GM12864 (cell line): ENCODE results near the gene ELMO1.

Experiments used
- DNase-seq: peaks from one replicate; pipeline ENCODE4 v3.0.0-alpha.2; 2011; ENCODE audit warnings: low read depth
- H3K4me3 ChIP-seq: 2 replicates; pipeline ENCODE4 v1.5.1; 2011; ENCODE audit warnings: mild to moderate bottlenecking, low read depth, low read length, control low read depth
- TF ChIP-seq, protein P1 (sequence below): IDR thresholded peaks from 2 replicates; pipeline ENCODE4 v1.5.1; 2011; ENCODE audit warnings: low read depth, mild to moderate bottlenecking, moderate library complexity, low read length, control low read depth, inconsistent platforms; ENCODE audit errors: missing control alignments

Gene ELMO1

DNA sequence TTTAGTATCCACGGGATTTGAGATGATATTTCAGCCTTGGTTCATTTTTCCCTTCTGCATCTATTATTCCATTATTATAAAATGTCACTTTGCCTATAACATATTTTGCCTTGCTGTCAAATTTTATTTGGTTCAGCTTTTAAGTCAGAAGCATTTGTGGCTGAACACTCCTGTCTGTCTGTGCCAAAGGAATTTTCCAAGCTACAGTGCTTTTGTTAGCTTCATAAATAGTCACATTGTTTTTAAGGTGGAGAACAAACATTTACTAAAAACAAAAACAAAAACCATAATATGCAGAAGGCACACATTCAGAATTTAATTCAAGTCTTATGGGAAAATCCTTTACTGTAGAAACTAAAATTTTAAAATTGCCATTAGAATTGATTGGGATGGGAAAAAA lies 33.8 kb upstream of the ELMO1 start:
- TF ChIP-seq, protein P1, sequence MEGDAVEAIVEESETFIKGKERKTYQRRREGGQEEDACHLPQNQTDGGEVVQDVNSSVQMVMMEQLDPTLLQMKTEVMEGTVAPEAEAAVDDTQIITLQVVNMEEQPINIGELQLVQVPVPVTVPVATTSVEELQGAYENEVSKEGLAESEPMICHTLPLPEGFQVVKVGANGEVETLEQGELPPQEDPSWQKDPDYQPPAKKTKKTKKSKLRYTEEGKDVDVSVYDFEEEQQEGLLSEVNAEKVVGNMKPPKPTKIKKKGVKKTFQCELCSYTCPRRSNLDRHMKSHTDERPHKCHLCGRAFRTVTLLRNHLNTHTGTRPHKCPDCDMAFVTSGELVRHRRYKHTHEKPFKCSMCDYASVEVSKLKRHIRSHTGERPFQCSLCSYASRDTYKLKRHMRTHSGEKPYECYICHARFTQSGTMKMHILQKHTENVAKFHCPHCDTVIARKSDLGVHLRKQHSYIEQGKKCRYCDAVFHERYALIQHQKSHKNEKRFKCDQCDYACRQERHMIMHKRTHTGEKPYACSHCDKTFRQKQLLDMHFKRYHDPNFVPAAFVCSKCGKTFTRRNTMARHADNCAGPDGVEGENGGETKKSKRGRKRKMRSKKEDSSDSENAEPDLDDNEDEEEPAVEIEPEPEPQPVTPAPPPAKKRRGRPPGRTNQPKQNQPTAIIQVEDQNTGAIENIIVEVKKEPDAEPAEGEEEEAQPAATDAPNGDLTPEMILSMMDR, result no peak
- H3K4me3 ChIP-seq, result no peak overlapping the region
- no peak for DNase-seq

DNA sequence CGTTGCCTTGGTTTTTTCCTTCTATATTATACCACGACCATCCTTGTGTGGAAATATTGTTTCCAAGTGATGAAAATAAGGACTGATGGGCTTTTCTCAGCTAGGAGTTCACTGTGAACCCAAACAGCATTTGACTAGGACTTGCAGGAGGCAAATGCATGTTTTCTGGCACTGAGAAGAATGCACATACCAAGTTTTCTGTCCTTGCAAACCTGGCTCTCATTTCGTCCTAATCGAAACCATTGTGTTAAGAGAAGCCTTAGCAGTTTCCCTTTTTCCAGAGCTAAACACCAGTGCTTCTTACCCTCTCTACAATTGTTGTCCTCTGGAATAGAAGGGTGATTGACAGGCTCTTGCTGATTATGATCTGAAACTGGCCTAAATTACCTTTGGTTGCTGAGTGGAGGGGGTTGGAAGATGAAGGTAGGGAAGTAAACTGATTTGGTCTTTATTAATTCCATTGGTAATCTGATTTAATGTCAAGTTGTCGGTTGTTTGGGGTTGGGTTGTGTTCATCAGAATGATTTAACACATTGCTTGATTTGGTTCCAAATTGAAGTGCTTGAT lies 33.1 kb upstream of the ELMO1 start:
- no peak for DNase-seq
- TF ChIP-seq, protein P1, result no peak
- no peak overlapping the region for H3K4me3 ChIP-seq

DNA sequence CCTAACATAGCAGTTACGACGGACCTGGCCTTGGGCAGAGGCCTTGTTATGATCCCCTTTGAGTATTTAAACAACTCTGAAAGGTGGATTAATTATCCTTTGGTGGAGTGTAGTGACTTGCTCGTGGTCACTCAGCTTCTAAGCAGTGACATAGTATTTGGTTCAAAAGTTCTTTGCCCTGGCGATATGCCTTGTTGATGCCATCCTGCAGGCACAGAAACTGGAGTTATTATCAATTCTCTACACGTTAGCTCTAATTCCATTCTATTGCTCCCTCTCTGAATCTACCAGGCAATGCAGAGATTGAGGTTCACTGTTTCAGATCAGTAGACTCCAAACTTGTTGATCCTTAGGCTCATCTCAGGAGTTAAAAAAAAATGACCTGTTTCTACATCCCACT lies 32.5 kb upstream of the ELMO1 start:
- TF ChIP-seq, protein P1, result no peak
- DNase-seq, result no peak
- H3K4me3 ChIP-seq, result no peak overlapping the region

DNA sequence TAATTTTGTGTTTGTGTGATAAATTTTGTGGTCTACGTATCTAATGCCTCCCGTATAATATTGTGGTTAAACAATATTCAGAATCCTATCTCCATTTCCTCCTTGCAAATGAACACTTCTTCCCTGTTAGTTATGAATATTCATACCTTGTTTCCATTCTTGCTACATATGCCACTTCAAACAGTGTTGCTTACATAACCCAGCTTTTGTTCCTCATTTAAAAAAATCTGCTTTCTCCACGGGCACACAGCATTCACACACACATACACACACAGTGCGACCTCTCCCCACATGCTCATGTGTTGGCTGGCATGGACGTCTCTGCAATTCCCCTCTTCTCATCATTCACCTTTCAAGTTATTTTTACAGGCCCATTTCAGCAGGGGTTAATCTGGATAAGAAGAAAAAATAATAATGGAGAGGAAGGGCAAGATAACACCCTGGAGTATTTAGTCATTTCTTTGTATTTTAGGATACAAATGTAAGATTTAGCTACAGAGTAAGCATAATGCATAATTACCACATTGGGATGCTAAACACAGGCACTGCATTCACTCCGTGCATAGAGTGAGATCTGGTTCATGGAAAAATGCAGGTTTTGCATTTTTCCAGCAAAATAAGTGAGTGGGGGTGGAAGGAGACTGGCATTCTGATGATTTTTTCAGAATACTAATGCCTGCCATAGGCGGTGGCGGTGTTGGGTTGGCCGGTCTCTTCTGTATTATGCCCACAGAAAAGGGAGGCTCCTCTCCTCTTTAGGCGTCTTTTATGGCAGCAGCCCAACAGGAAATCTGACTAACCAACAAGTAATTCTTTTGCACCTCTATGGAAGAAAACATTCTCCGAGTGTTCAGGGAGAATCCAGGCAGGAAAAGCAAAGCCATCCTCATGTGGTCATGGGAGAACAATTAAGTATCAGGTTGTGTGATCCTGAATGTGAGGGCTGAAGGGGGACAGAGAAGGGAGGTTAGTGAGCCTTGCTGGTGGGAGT lies 31.7 kb upstream of the ELMO1 start:
- no peak overlapping the region for H3K4me3 ChIP-seq
- DNase-seq, result no peak

DNA sequence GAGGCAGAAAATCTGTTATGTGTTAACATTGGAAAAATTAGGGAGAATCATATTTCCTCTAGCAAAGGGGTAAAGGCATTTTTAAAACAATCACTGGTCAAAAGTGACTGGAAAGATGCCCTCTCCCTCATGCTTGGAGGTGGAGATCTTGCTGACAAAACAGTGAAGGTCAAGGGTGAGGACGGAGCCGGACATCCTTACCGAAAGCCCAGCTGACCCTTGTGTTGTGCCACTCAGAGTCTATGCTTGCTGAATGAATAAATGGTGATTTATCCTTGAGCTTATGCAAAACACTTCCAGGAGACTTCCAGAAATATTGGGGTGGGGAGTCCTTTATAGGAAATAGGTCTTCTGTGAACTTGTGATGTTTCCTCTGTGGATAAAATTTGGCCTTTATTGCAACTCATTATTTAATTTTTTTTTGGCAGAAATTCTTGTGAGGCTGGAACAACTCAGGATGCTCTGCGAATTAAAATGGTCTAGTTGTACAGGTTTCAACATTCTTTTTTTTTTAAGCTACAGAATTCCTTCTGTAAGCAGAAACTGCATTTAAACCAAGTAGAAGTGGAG lies 28.3 kb upstream of the ELMO1 start:
- TF ChIP-seq, protein P1, result no peak
- DNase-seq, result no peak
- no peak overlapping the region for H3K4me3 ChIP-seq

More for the DNA sequence above, 31.7 kb upstream of the ELMO1 start:
- TF ChIP-seq, protein P1, result no peak

DNA sequence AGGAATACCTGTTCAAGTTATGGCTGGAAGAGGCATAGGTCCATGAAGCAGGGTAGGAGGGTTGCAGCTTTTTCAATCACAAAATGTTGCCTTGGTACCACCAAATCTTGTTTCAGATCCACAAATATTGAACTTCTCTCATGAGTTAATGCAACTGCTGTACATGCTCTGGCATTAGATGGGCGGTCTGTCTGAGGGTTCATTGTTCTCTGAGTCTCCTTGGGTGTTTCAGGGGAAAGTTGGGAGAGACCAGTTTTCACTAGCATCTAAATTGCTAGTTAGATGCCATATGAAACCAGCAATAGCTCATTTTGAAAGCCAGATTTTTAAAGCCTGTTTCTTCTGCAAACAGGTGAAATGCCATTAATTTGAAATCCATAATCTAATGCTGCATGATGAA lies 27.8 kb upstream of the ELMO1 start:
- no peak overlapping the region for H3K4me3 ChIP-seq
- TF ChIP-seq, protein P1, result no peak
- DNase-seq, result no peak
